ENCODE data around the gene FER1L5. TPM values are rescaled to one million over a fixed set of nuclear protein-coding genes. Genes with fewer than 3 reads are reported as not detected.

Gene FER1L5
- total RNA-seq, 1 experiment from 2014 or later, result 0.07 TPM

GRCh38 chr2:96693286-96694200, 51.0 kb downstream of the FER1L5 start:
- no peaks in the 10 kb centered on the region for H3K36me3 Mint-ChIP-seq (ENCODE audit: insufficient read depth, unreplicated experiment)
- H3K4me1 Mint-ChIP-seq (ENCODE audit: low read depth, unreplicated experiment), result no peaks in the 10 kb centered on the region
- DNase-seq, result no peak
- no TSS peak for BruUV-seq (replicated peaks)
- intact Hi-C loops (cut with micrococcal nuclease; ENCODE audit: unreplicated experiment), result no loop called here
- ChIA-PET POLR2A (no interaction called here), CTCF (no interaction called here)
- H3K9me3 ChIP-seq, result no peaks in the 10 kb centered on the region
- H3K27ac Mint-ChIP-seq (ENCODE audit: unreplicated experiment), result no peak overlapping the region
- no peak overlapping the region for H3K4me3 ChIP-seq (ENCODE audit: low read depth, low read length)
- H3K27me3 Mint-ChIP-seq (ENCODE audit: insufficient read depth, unreplicated experiment), result no peaks in the 10 kb centered on the region
- H3K27me3 ChIP-seq (replicated peaks; ENCODE audit: control insufficient read depth, insufficient read depth, low read length), result no peaks in the 10 kb centered on the region
- H3K4me1 ChIP-seq, result no peaks in the 10 kb centered on the region
- TF ChIP-seq CTCF (IDR thresholded peaks at IDR 0.05; ENCODE audit: insufficient read depth in 1 of 2, low read depth in 1 of 2, low read length in 1 of 2, severe bottlenecking in 1 of 2, unreplicated experiment in 1 of 2), result no peak
- no peak overlapping the region for H3K4me3 Mint-ChIP-seq (ENCODE audit: unreplicated experiment)
- no peaks in the 10 kb centered on the region for H3K36me3 ChIP-seq (ENCODE audit: control insufficient read depth, insufficient read depth, low read length)
- H3K9me3 Mint-ChIP-seq (ENCODE audit: unreplicated experiment), result no peaks in the 10 kb centered on the region

GRCh38 chr2:96694279-96694678, 51.7 kb downstream of the FER1L5 start:
- ChIA-PET POLR2A (no interaction called here), CTCF (no interaction called here)
- Mint-ChIP-seq H3K4me1 (ENCODE audit: low read depth, unreplicated experiment) (no peaks in the 10 kb centered on the region), H3K4me3 (ENCODE audit: unreplicated experiment) (no peak overlapping the region), H3K27me3 (ENCODE audit: insufficient read depth, unreplicated experiment) (no peaks in the 10 kb centered on the region), H3K9me3 (ENCODE audit: unreplicated experiment) (no peaks in the 10 kb centered on the region), H3K36me3 (ENCODE audit: insufficient read depth, unreplicated experiment) (no peaks in the 10 kb centered on the region), H3K27ac (ENCODE audit: unreplicated experiment) (no peak overlapping the region)
- no peak for TF ChIP-seq CTCF (IDR thresholded peaks at IDR 0.05; ENCODE audit: insufficient read depth in 1 of 2, low read depth in 1 of 2, low read length in 1 of 2, severe bottlenecking in 1 of 2, unreplicated experiment in 1 of 2)
- Histone ChIP-seq H3K9me3 (no peaks in the 10 kb centered on the region), H3K36me3 (ENCODE audit: control insufficient read depth, insufficient read depth, low read length) (no peaks in the 10 kb centered on the region), H3K4me3 (ENCODE audit: low read depth, low read length) (no peak overlapping the region), H3K4me1 (no peaks in the 10 kb centered on the region), H3K27me3 (replicated peaks; ENCODE audit: control insufficient read depth, insufficient read depth, low read length) (no peaks in the 10 kb centered on the region)
- intact Hi-C loops (cut with micrococcal nuclease; ENCODE audit: unreplicated experiment), result no loop called here
- no peak for DNase-seq
- BruUV-seq (replicated peaks), result no TSS peak

GRCh38 chr2:96694816-96695455, 52.4 kb downstream of the FER1L5 start:
- no peaks in the 10 kb centered on the region for H3K27me3 Mint-ChIP-seq (ENCODE audit: insufficient read depth, unreplicated experiment)
- Histone ChIP-seq H3K4me1 (no peaks in the 10 kb centered on the region), H3K27me3 (replicated peaks; ENCODE audit: control insufficient read depth, insufficient read depth, low read length) (no peaks in the 10 kb centered on the region), H3K9me3 (no peaks in the 10 kb centered on the region), H3K36me3 (ENCODE audit: control insufficient read depth, insufficient read depth, low read length) (no peaks in the 10 kb centered on the region), H3K4me3 (ENCODE audit: low read depth, low read length) (no peak overlapping the region)
- ChIA-PET CTCF (no interaction called here), POLR2A (no interaction called here)
- no peak for DNase-seq
- H3K9me3 Mint-ChIP-seq (ENCODE audit: unreplicated experiment), result no peaks in the 10 kb centered on the region
- H3K36me3 Mint-ChIP-seq (ENCODE audit: insufficient read depth, unreplicated experiment), result no peaks in the 10 kb centered on the region
- intact Hi-C loops (cut with micrococcal nuclease; ENCODE audit: unreplicated experiment), result no loop called here
- no peaks in the 10 kb centered on the region for H3K4me1 Mint-ChIP-seq (ENCODE audit: low read depth, unreplicated experiment)
- TF ChIP-seq CTCF (IDR thresholded peaks at IDR 0.05; ENCODE audit: insufficient read depth in 1 of 2, low read depth in 1 of 2, low read length in 1 of 2, severe bottlenecking in 1 of 2, unreplicated experiment in 1 of 2), result no peak
- BruUV-seq (replicated peaks), result no TSS peak
- H3K4me3 Mint-ChIP-seq (ENCODE audit: unreplicated experiment), result no peak overlapping the region
- no peak overlapping the region for H3K27ac Mint-ChIP-seq (ENCODE audit: unreplicated experiment)

Data from Caco-2 (cell line).